Neuron (in vitro differentiated cells): Measurements from ENCODE around the gene PRMT1.

Experiments
- H2AFZ ChIP-seq: one replicate; pipeline ENCODE4 v1.6.1; 2013; ENCODE audit warnings: low read depth, mild to moderate bottlenecking, inconsistent platforms, low read length, moderate library complexity
- H3K27me3 ChIP-seq: one replicate; pipeline ENCODE4 v1.6.1; 2013; ENCODE audit warnings: low read length; ENCODE audit not compliant: insufficient read depth
- H3K36me3 ChIP-seq: one replicate; pipeline ENCODE4 v1.6.1; 2013; ENCODE audit warnings: low read length; ENCODE audit not compliant: insufficient read depth
- H3K4me1 ChIP-seq: one replicate; pipeline ENCODE4 v1.6.1; 2013; ENCODE audit warnings: low read length; ENCODE audit not compliant: insufficient read depth
- H3K4me3 ChIP-seq: 2 replicates; pipeline ENCODE4 v1.5.1; 2013; ENCODE audit warnings: mild to moderate bottlenecking, low read length, moderate library complexity
- H3K9me3 ChIP-seq: one replicate; pipeline ENCODE4 v1.6.1; 2013; ENCODE audit warnings: low read length

Gene PRMT1

GRCh38 chr19:49641688-49642491 is 35.2 kb upstream of the PRMT1 start, which contains the start of gene SCAF1:
SCAF1 (plus strand) TSS chr19:49642209; CDS start chr19:49645027, 2,818 bp downstream.
- Histone ChIP-seq H3K4me3 (peak within 1 kb of the TSS; percentile 99), H3K9me3 (no peaks in the 10 kb centered on the region), H3K27me3 (no peaks in the 10 kb centered on the region), H3K36me3 (peaks cover 23% of the 10 kb centered on the region), H3K4me1 (peaks cover 33% of the 10 kb centered on the region), H2AFZ (no peak within 1 kb of the TSS)

- Histone ChIP-seq H3K4me1 (peaks cover 32% of the 10 kb centered on the region), H2AFZ (no peak overlapping the region), H3K27me3 (no peaks in the 10 kb centered on the region), H3K4me3 (peak overlapping the region; percentile 99), H3K9me3 (no peaks in the 10 kb centered on the region), H3K36me3 (peaks cover 30% of the 10 kb centered on the region)
Measured at GRCh38 chr19:49642492-49643035, 34.5 kb upstream of the PRMT1 start.

- Histone ChIP-seq H3K27me3 (no peaks in the 10 kb centered on the region), H2AFZ (no peak overlapping the region), H3K9me3 (no peaks in the 10 kb centered on the region), H3K4me1 (peaks cover 24% of the 10 kb centered on the region), H3K36me3 (peaks cover 33% of the 10 kb centered on the region), H3K4me3 (peak overlapping the region; percentile 99)
Measured at GRCh38 chr19:49643466-49643865, 33.6 kb upstream of the PRMT1 start.

GRCh38 chr19:49645592-49645991 is 31.5 kb upstream of the PRMT1 start:
- Histone ChIP-seq H3K4me1 (peaks cover 18% of the 10 kb centered on the region), H2AFZ (no peak overlapping the region), H3K27me3 (no peaks in the 10 kb centered on the region), H3K9me3 (no peaks in the 10 kb centered on the region), H3K4me3 (no peak overlapping the region), H3K36me3 (peaks cover 48% of the 10 kb centered on the region)

- Histone ChIP-seq H3K9me3 (no peaks in the 10 kb centered on the region), H3K27me3 (no peaks in the 10 kb centered on the region), H2AFZ (no peak overlapping the region), H3K4me1 (peaks cover 16% of the 10 kb centered on the region), H3K36me3 (peaks cover 51% of the 10 kb centered on the region), H3K4me3 (no peak overlapping the region)
Measured at GRCh38 chr19:49645995-49646394, 31.1 kb upstream of the PRMT1 start.

GRCh38 chr19:49646586-49646985 is 30.5 kb upstream of the PRMT1 start:
- H3K36me3 ChIP-seq: peaks cover 55% of the 10 kb centered on the region
- peaks cover 10% of the 10 kb centered on the region for H3K4me1 ChIP-seq
- no peaks in the 10 kb centered on the region for H3K27me3 ChIP-seq
- no peaks in the 10 kb centered on the region for H3K9me3 ChIP-seq
- no peak overlapping the region for H3K4me3 ChIP-seq
- no peak overlapping the region for H2AFZ ChIP-seq

- Histone ChIP-seq H3K4me1 (no peaks in the 10 kb centered on the region), H2AFZ (no peak overlapping the region), H3K27me3 (no peaks in the 10 kb centered on the region), H3K4me3 (no peak overlapping the region), H3K36me3 (peaks cover 77% of the 10 kb centered on the region), H3K9me3 (no peaks in the 10 kb centered on the region)
Measured at GRCh38 chr19:49651029-49651819, 25.8 kb upstream of the PRMT1 start.

- H2AFZ ChIP-seq: no peak overlapping the region
- no peaks in the 10 kb centered on the region for H3K4me1 ChIP-seq
- H3K9me3 ChIP-seq: no peaks in the 10 kb centered on the region
- H3K4me3 ChIP-seq: no peak overlapping the region
- peaks cover 76% of the 10 kb centered on the region for H3K36me3 ChIP-seq
- H3K27me3 ChIP-seq: no peaks in the 10 kb centered on the region
Measured at GRCh38 chr19:49651820-49652550, 25.1 kb upstream of the PRMT1 start.

- Histone ChIP-seq H3K4me1 (no peaks in the 10 kb centered on the region), H3K9me3 (no peaks in the 10 kb centered on the region), H3K36me3 (peaks cover 74% of the 10 kb centered on the region), H3K27me3 (no peaks in the 10 kb centered on the region), H2AFZ (no peak overlapping the region), H3K4me3 (no peak overlapping the region)
Measured at GRCh38 chr19:49652551-49653465, 24.3 kb upstream of the PRMT1 start.

- H3K9me3 ChIP-seq: no peaks in the 10 kb centered on the region
- peaks cover 79% of the 10 kb centered on the region for H3K36me3 ChIP-seq
Measured at GRCh38 chr19:49653466-49653806, 23.6 kb upstream of the PRMT1 start.

GRCh38 chr19:49654581-49654980 is 22.5 kb upstream of the PRMT1 start:
- peaks cover 85% of the 10 kb centered on the region for H3K36me3 ChIP-seq
- H3K27me3 ChIP-seq: no peaks in the 10 kb centered on the region
- no peaks in the 10 kb centered on the region for H3K4me1 ChIP-seq
- no peaks in the 10 kb centered on the region for H3K9me3 ChIP-seq
- H2AFZ ChIP-seq: no peak overlapping the region
- H3K4me3 ChIP-seq: no peak overlapping the region

More at GRCh38 chr19:49653466-49653806, 23.6 kb upstream of the PRMT1 start:
- no peaks in the 10 kb centered on the region for H3K4me1 ChIP-seq
- no peak overlapping the region for H3K4me3 ChIP-seq
- H2AFZ ChIP-seq: no peak overlapping the region
- H3K27me3 ChIP-seq: no peaks in the 10 kb centered on the region
